Measurements from ENCODE around the gene RNF217. TPM values are rescaled to one million over a fixed set of nuclear protein-coding genes. Genes with fewer than 3 reads are reported as not detected.

RNF217 gene
- total and polyA plus RNA-seq, 3 experiments from 2014 or later: 0.13 TPM; not detected in 2

- ChIA-PET POLR2A (no interaction called here), CTCF (no interaction called here)
- Mint-ChIP-seq H3K4me1 (no peaks in the 10 kb centered on the region), H3K9me3 (no peaks in the 10 kb centered on the region), H3K4me3 (no peak overlapping the region), H3K27ac (no peak overlapping the region), H3K36me3 (no peaks in the 10 kb centered on the region), H3K27me3 (peaks cover 0 to 4% of the 10 kb centered on the region in 2 donors)
- Histone ChIP-seq H3K4me3 (ENCODE audit: low read length) (no peak overlapping the region), H3K4me1 (ENCODE audit: insufficient read depth, low read length) (no peaks in the 10 kb centered on the region), H3K27me3 (ENCODE audit: insufficient read depth, low read length, poor library complexity, severe bottlenecking) (no peaks in the 10 kb centered on the region), H3K27ac (ENCODE audit: low read depth, low read length) (no peak overlapping the region), H3K9me3 (ENCODE audit: low read length) (no peaks in the 10 kb centered on the region), H3K36me3 (ENCODE audit: insufficient read depth, low read length) (no peaks in the 10 kb centered on the region)
- no peak for DNase-seq
Observed at GRCh38 chr6:125078602-125079321, 116.5 kb downstream of the RNF217 start.

GRCh38 chr6:125082908-125083683 is 120.9 kb downstream of the RNF217 start:
- Mint-ChIP-seq H3K9me3 (no peaks in the 10 kb centered on the region), H3K27ac (no peak overlapping the region), H3K4me1 (no peaks in the 10 kb centered on the region), H3K27me3 (no peaks in the 10 kb centered on the region), H3K4me3 (no peak overlapping the region), H3K36me3 (no peaks in the 10 kb centered on the region)
- ChIA-PET CTCF (no interaction called here), POLR2A (no interaction called here)
- no peaks in the 10 kb centered on the region for H3K27me3 ChIP-seq (ENCODE audit: insufficient read depth, low read length, poor library complexity, severe bottlenecking)
- no peaks in the 10 kb centered on the region for H3K9me3 ChIP-seq (ENCODE audit: low read length)
- no peak overlapping the region for H3K4me3 ChIP-seq (ENCODE audit: low read length)
- H3K36me3 ChIP-seq (ENCODE audit: insufficient read depth, low read length): no peaks in the 10 kb centered on the region
- H3K27ac ChIP-seq (ENCODE audit: low read depth, low read length): peak overlapping the region; percentile 49
- no peaks in the 10 kb centered on the region for H3K4me1 ChIP-seq (ENCODE audit: insufficient read depth, low read length)
- no peak for DNase-seq

GRCh38 chr6:125083684-125083990 is 121.4 kb downstream of the RNF217 start:
- no peaks in the 10 kb centered on the region for H3K36me3 Mint-ChIP-seq
- no peaks in the 10 kb centered on the region for H3K4me1 Mint-ChIP-seq
- H3K9me3 ChIP-seq (ENCODE audit: low read length): no peaks in the 10 kb centered on the region
- no peaks in the 10 kb centered on the region for H3K4me1 ChIP-seq (ENCODE audit: insufficient read depth, low read length)
- H3K9me3 Mint-ChIP-seq: no peaks in the 10 kb centered on the region
- no peaks in the 10 kb centered on the region for H3K27me3 Mint-ChIP-seq
- CTCF ChIA-PET: no interaction called here
- DNase-seq: no peak
- POLR2A ChIA-PET: no interaction called here
- H3K27ac Mint-ChIP-seq: no peak overlapping the region
- peak overlapping the region; percentile 49 for H3K27ac ChIP-seq (ENCODE audit: low read depth, low read length)
- H3K36me3 ChIP-seq (ENCODE audit: insufficient read depth, low read length): no peaks in the 10 kb centered on the region
- no peak overlapping the region for H3K4me3 Mint-ChIP-seq
- H3K4me3 ChIP-seq (ENCODE audit: low read length): no peak overlapping the region
- H3K27me3 ChIP-seq (ENCODE audit: insufficient read depth, low read length, poor library complexity, severe bottlenecking): no peaks in the 10 kb centered on the region

GRCh38 chr6:125086716-125087115 is 124.5 kb downstream of the RNF217 start:
- peak overlapping the region in 1 of 8 donors; percentile 50 for H3K27ac Mint-ChIP-seq
- POLR2A ChIA-PET: no interaction called here
- CTCF ChIA-PET: no interaction called here

GRCh38 chr6:125088963-125089362 is 126.7 kb downstream of the RNF217 start:
- Histone ChIP-seq H3K4me1 (ENCODE audit: insufficient read depth, low read length) (no peaks in the 10 kb centered on the region), H3K27me3 (ENCODE audit: insufficient read depth, low read length, poor library complexity, severe bottlenecking) (no peaks in the 10 kb centered on the region), H3K9me3 (ENCODE audit: low read length) (no peaks in the 10 kb centered on the region), H3K36me3 (ENCODE audit: insufficient read depth, low read length) (no peaks in the 10 kb centered on the region), H3K27ac (ENCODE audit: low read depth, low read length) (no peak overlapping the region), H3K4me3 (ENCODE audit: low read length) (no peak overlapping the region)
- H3K36me3 Mint-ChIP-seq: no peaks in the 10 kb centered on the region
- CTCF ChIA-PET: no interaction called here
- no peak for DNase-seq
- no peak overlapping the region for H3K4me3 Mint-ChIP-seq
- H3K27me3 Mint-ChIP-seq: peaks cover 0 to 4% of the 10 kb centered on the region in 2 donors
- H3K4me1 Mint-ChIP-seq: no peaks in the 10 kb centered on the region
- POLR2A ChIA-PET: no interaction called here
- H3K9me3 Mint-ChIP-seq: no peaks in the 10 kb centered on the region
- H3K27ac Mint-ChIP-seq: no peak overlapping the region

More at GRCh38 chr6:125086716-125087115, 124.5 kb downstream of the RNF217 start:
- H3K27me3 Mint-ChIP-seq: no peaks in the 10 kb centered on the region
- no peaks in the 10 kb centered on the region for H3K9me3 ChIP-seq (ENCODE audit: low read length)
- H3K27ac ChIP-seq (ENCODE audit: low read depth, low read length): no peak overlapping the region
- no peak overlapping the region for H3K4me3 Mint-ChIP-seq
- H3K4me3 ChIP-seq (ENCODE audit: low read length): no peak overlapping the region
- no peaks in the 10 kb centered on the region for H3K36me3 Mint-ChIP-seq
- H3K4me1 Mint-ChIP-seq: no peaks in the 10 kb centered on the region
- no peak for DNase-seq
- no peaks in the 10 kb centered on the region for H3K9me3 Mint-ChIP-seq
- no peaks in the 10 kb centered on the region for H3K27me3 ChIP-seq (ENCODE audit: insufficient read depth, low read length, poor library complexity, severe bottlenecking)
- H3K4me1 ChIP-seq (ENCODE audit: insufficient read depth, low read length): no peaks in the 10 kb centered on the region
- H3K36me3 ChIP-seq (ENCODE audit: insufficient read depth, low read length): no peaks in the 10 kb centered on the region

GRCh38 chr6:125094563-125094962 is 132.3 kb downstream of the RNF217 start:
- H3K4me3 ChIP-seq (ENCODE audit: low read length): no peak overlapping the region
- no peak overlapping the region for H3K27ac ChIP-seq (ENCODE audit: low read depth, low read length)
- Mint-ChIP-seq H3K27me3 (peaks cover 9 to 28% of the 10 kb centered on the region in 2 donors), H3K36me3 (no peaks in the 10 kb centered on the region), H3K4me3 (no peak overlapping the region), H3K27ac (no peak overlapping the region), H3K9me3 (peaks cover 0 to 2% (median 0%) of the 10 kb centered on the region in 5 donors), H3K4me1 (peaks cover 0 to 9% (median 4%) of the 10 kb centered on the region in 3 donors)
- CTCF ChIA-PET: no interaction called here
- no peaks in the 10 kb centered on the region for H3K4me1 ChIP-seq (ENCODE audit: insufficient read depth, low read length)
- no peak for DNase-seq
- POLR2A ChIA-PET: no interaction called here
- H3K27me3 ChIP-seq (ENCODE audit: insufficient read depth, low read length, poor library complexity, severe bottlenecking): peaks cover 3% of the 10 kb centered on the region
- no peaks in the 10 kb centered on the region for H3K36me3 ChIP-seq (ENCODE audit: insufficient read depth, low read length)
- H3K9me3 ChIP-seq (ENCODE audit: low read length): no peaks in the 10 kb centered on the region

GRCh38 chr6:125095580-125096301 is 133.5 kb downstream of the RNF217 start:
- Histone ChIP-seq H3K4me3 (ENCODE audit: low read length) (no peak overlapping the region), H3K27me3 (ENCODE audit: insufficient read depth, low read length, poor library complexity, severe bottlenecking) (peaks cover 3% of the 10 kb centered on the region), H3K36me3 (ENCODE audit: insufficient read depth, low read length) (no peaks in the 10 kb centered on the region), H3K9me3 (ENCODE audit: low read length) (no peaks in the 10 kb centered on the region), H3K4me1 (ENCODE audit: insufficient read depth, low read length) (no peaks in the 10 kb centered on the region), H3K27ac (ENCODE audit: low read depth, low read length) (no peak overlapping the region)
- no peak overlapping the region for H3K27ac Mint-ChIP-seq
- POLR2A ChIA-PET: no interaction called here
- no peak for DNase-seq
- H3K4me3 Mint-ChIP-seq: no peak overlapping the region
- CTCF ChIA-PET: no interaction called here
- H3K27me3 Mint-ChIP-seq: peaks cover 12 to 33% of the 10 kb centered on the region in 2 donors
- peaks cover 0 to 12% (median 4%) of the 10 kb centered on the region in 3 donors for H3K4me1 Mint-ChIP-seq
- no peaks in the 10 kb centered on the region for H3K36me3 Mint-ChIP-seq
- peaks cover 0 to 2% (median 0%) of the 10 kb centered on the region in 5 donors for H3K9me3 Mint-ChIP-seq

GRCh38 chr6:125097186-125097585 is 134.9 kb downstream of the RNF217 start:
- no peak for DNase-seq
- H3K4me1 ChIP-seq (ENCODE audit: insufficient read depth, low read length): no peaks in the 10 kb centered on the region
- H3K4me3 ChIP-seq (ENCODE audit: low read length): no peak overlapping the region
- Mint-ChIP-seq H3K9me3 (peaks cover 0 to 2% (median 0%) of the 10 kb centered on the region in 5 donors), H3K4me3 (no peak overlapping the region), H3K4me1 (peaks cover 0 to 12% (median 4%) of the 10 kb centered on the region in 3 donors), H3K27me3 (peaks cover 12 to 33% of the 10 kb centered on the region in 2 donors), H3K36me3 (no peaks in the 10 kb centered on the region), H3K27ac (no peak overlapping the region)
- no peaks in the 10 kb centered on the region for H3K9me3 ChIP-seq (ENCODE audit: low read length)
- H3K27ac ChIP-seq (ENCODE audit: low read depth, low read length): no peak overlapping the region
- H3K27me3 ChIP-seq (ENCODE audit: insufficient read depth, low read length, poor library complexity, severe bottlenecking): peaks cover 3% of the 10 kb centered on the region
- ChIA-PET POLR2A (no interaction called here), CTCF (no interaction called here)
- H3K36me3 ChIP-seq (ENCODE audit: insufficient read depth, low read length): no peaks in the 10 kb centered on the region

Data from CD8-positive, alpha-beta memory T cell (primary cell).